Prostate gland (tissue), 2 donors: Measurements from ENCODE around the gene ACADS.

Experiments used
- POLR2A ChIP-seq: fragments of 450-650 bp; IDR thresholded peaks from one replicate; pipeline ENCODE4 v1.6.1; 2016; ENCODE audit warnings: antibody characterized with exemption, mild to moderate bottlenecking
- TF ChIP-seq, protein P1 (sequence below), 4 experiments: fragments of 200-600 bp in 2 of 4; fragments of 450-650 bp in 2 of 4; sonication (generic) in 2 of 4; IDR thresholded peaks; 1 replicate in 3 of 4; 2 replicates in 1 of 4; pipeline ENCODE4 v1.5.1; 2016 to 2019; ENCODE audit warnings: antibody characterized with exemption in 4 of 4, mild to moderate bottlenecking in 2 of 4, moderate library complexity in 2 of 4

DNA sequence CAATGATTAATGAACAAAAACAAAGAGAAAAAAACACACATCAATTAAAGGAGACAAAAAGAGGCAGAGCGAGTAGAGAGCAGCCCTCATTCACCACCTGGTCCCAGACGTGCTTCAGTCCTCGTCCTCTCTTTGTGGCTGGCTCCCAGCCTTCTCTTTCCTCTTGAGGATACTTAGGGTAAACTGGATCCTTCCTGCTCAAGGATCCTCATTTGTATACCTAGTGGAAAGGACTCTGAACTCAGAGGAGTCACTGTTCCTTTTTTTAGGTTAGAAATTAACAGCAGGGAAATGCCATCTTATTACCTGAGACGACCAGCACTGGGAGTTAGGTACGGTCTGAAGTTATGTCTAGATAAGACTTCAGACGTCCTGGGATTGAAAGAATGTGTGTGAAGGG lies 29.0 kb upstream of the ACADS start:
- no peak for TF ChIP-seq POLR2A
- TF ChIP-seq, protein P1, sequence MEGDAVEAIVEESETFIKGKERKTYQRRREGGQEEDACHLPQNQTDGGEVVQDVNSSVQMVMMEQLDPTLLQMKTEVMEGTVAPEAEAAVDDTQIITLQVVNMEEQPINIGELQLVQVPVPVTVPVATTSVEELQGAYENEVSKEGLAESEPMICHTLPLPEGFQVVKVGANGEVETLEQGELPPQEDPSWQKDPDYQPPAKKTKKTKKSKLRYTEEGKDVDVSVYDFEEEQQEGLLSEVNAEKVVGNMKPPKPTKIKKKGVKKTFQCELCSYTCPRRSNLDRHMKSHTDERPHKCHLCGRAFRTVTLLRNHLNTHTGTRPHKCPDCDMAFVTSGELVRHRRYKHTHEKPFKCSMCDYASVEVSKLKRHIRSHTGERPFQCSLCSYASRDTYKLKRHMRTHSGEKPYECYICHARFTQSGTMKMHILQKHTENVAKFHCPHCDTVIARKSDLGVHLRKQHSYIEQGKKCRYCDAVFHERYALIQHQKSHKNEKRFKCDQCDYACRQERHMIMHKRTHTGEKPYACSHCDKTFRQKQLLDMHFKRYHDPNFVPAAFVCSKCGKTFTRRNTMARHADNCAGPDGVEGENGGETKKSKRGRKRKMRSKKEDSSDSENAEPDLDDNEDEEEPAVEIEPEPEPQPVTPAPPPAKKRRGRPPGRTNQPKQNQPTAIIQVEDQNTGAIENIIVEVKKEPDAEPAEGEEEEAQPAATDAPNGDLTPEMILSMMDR (IDR thresholded peaks at IDR 0.05), result no peak
